Kidney epithelial cell (primary cell): ENCODE results near the gene NFIL3. TPM values are rescaled to one million over a fixed set of nuclear protein-coding genes. Genes with fewer than 3 reads are reported as not detected.

ENCODE experiments used
- DNase-seq: peaks from one replicate; pipeline ENCODE4 v3.0.0-alpha.2; 2010; ENCODE audit warnings: low read depth
- H3K27me3 ChIP-seq: 2 replicates; pipeline ENCODE4 v1.6.0; 2011; ENCODE audit warnings: low read length; ENCODE audit not compliant: control insufficient read depth, insufficient read depth
- H3K36me3 ChIP-seq: 2 replicates; pipeline ENCODE4 v1.5.1; 2011; ENCODE audit warnings: low read length; ENCODE audit not compliant: control insufficient read depth, insufficient read depth
- H3K4me3 ChIP-seq: 2 replicates; pipeline ENCODE4 v1.5.1; 2011; ENCODE audit warnings: low read depth, mild to moderate bottlenecking, control low read depth, low read length
- CTCF ChIP-seq: IDR thresholded peaks from 2 replicates; pipeline ENCODE4 v1.5.1; 2011; ENCODE audit warnings: mild to moderate bottlenecking, moderate library complexity, low read length, control low read depth, inconsistent platforms; ENCODE audit not compliant: insufficient read depth, poor library complexity, severe bottlenecking
- total RNA-seq: library from RNA; depleted of rRNA; stranded (reverse); fragments of >200 nt; gene quantifications from 2 replicates; pipeline ENCODE4 v1.2.3, GENCODE V29; 2015

NFIL3 gene
- total RNA-seq, 1 donor from 2014 or later = 31.1 TPM

- H3K27me3 ChIP-seq = no peaks in the 10 kb centered on the region
- peak; percentile 31 for DNase-seq
- no peaks in the 10 kb centered on the region for H3K36me3 ChIP-seq
- no peak for TF ChIP-seq CTCF
- H3K4me3 ChIP-seq = peak within 1 kb of the TSS; percentile 99
Measured at GRCh38 chr9:91361291-91362050, 62.2 kb downstream of the NFIL3 start, which contains the start of gene AUH. AUH (minus strand) TSS chr9:91361918; CDS start chr9:91361889, 29 bp downstream.

GRCh38 chr9:91360551-91361290, 62.9 kb downstream of the NFIL3 start:
- peak overlapping the region; percentile 99 for H3K4me3 ChIP-seq
- H3K36me3 ChIP-seq = no peaks in the 10 kb centered on the region
- H3K27me3 ChIP-seq = no peaks in the 10 kb centered on the region
- DNase-seq = no peak
- TF ChIP-seq CTCF = no peak

GRCh38 chr9:91359734-91360470, 63.7 kb downstream of the NFIL3 start:
- Histone ChIP-seq H3K4me3 (no peak overlapping the region), H3K27me3 (no peaks in the 10 kb centered on the region), H3K36me3 (no peaks in the 10 kb centered on the region)
- DNase-seq = no peak
- no peak for TF ChIP-seq CTCF

- Histone ChIP-seq H3K36me3 (no peaks in the 10 kb centered on the region), H3K4me3 (no peak overlapping the region), H3K27me3 (no peaks in the 10 kb centered on the region)
- no peak for TF ChIP-seq CTCF
- no peak for DNase-seq
Measured at GRCh38 chr9:91359083-91359482, 64.5 kb downstream of the NFIL3 start.

Other genes starting within 250 kb of the NFIL3 start
- gene AUH, start 61.9 kb downstream of the NFIL3 start, total RNA-seq = 11.3 and 16.6 TPM in 2 replicates